ENCODE results near the gene HES2. TPM values are rescaled to one million over a fixed set of nuclear protein-coding genes. Genes with fewer than 3 reads are reported as not detected.
"Not testable (repeated sequence)": the region's sequence is repeated elsewhere in the genome, so short reads cannot be mapped to it uniquely, and the experiment has no call there.

HES2 gene
- total and polyA plus RNA-seq, 2 of the 4 experiments (the other 2 are of a cell fraction), result not detected

GRCh38 chr1:6434186-6434585, 14.5 kb upstream of the HES2 start:
- Histone ChIP-seq H2BK15ac (ENCODE audit: low read depth, low read length) (no peak overlapping the region), H3K4me1 (ENCODE audit: control insufficient read depth, insufficient read depth, low read length) (peaks cover 3% of the 10 kb centered on the region; the same call in 1 of the 2 replicates), H3K4ac (ENCODE audit: low read depth, low read length) (no peak overlapping the region), H3K9ac (ENCODE audit: low read depth, low read length) (no peak overlapping the region), H3K9me1 (ENCODE audit: insufficient read depth, low read length) (no peaks in the 10 kb centered on the region), H3K23ac (ENCODE audit: low read depth, low read length) (no peak overlapping the region), H3K18ac (ENCODE audit: low read depth, low read length) (no peak overlapping the region), H4K91ac (ENCODE audit: insufficient read depth, low read depth, low read length) (no peak overlapping the region), H3K27me3 (ENCODE audit: control insufficient read depth, insufficient read depth, low read length) (peaks cover 45% of the 10 kb centered on the region), H4K8ac (ENCODE audit: low read depth in 2 of 2, low read length in 2 of 2) (no peak overlapping the region), H3K79me1 (ENCODE audit: low read depth in 1 of 2, low read length in 2 of 2) (no peaks in the 10 kb centered on the region), H2BK20ac (ENCODE audit: low read depth, low read length) (no peak overlapping the region), H2BK5ac (ENCODE audit: low read depth, low read length, poor library complexity, severe bottlenecking) (no peak overlapping the region), H3K4me2 (ENCODE audit: low read depth, low read length) (no peak overlapping the region), H2AK9ac (replicated peaks; ENCODE audit: low read depth, low read length, poor library complexity) (no peak overlapping the region), H3K4me3 (ENCODE audit: insufficient read depth, low read depth, low read length) (no peak overlapping the region), H4K5ac (ENCODE audit: low read depth, low read length) (no peak overlapping the region), H3K27ac (ENCODE audit: insufficient read depth, low read length) (no peak overlapping the region), H2AK5ac (ENCODE audit: low read depth, low read length) (no peak overlapping the region), H3K14ac (replicated peaks; ENCODE audit: low read depth, low read length) (no peak overlapping the region), H3K9me3 (ENCODE audit: control insufficient read depth, insufficient read depth, low read length) (no peaks in the 10 kb centered on the region), H2BK120ac (ENCODE audit: low read depth, low read length) (no peak overlapping the region), H3K56ac (ENCODE audit: extremely low read depth, insufficient read depth, low read length) (no peak overlapping the region), H3K36me3 (ENCODE audit: control insufficient read depth, insufficient read depth, low read length) (no peaks in the 10 kb centered on the region), H2AFZ (replicated peaks; ENCODE audit: low read length, poor library complexity) (no peak overlapping the region), H4K20me1 (ENCODE audit: insufficient read depth, low read length) (no peaks in the 10 kb centered on the region; the same call in 1 of the 2 replicates)
- DNase-seq (no peak), ATAC-seq (ENCODE audit: low read depth) (no peak)
- dilution Hi-C loops (cut with HindIII; ENCODE audit: low sequenced_read_pairs, unreplicated experiment) (no loop called here), in situ Hi-C loops (cut with MboI; ENCODE audit: low sequenced_read_pairs) (no loop called here), intact Hi-C loops (cut with micrococcal nuclease) (no loop called here)
- ChIA-PET POLR2A (ENCODE audit: unreplicated experiment) (no interaction called here), CTCF (no interaction called here)
- no TSS peak for BruUV-seq (replicated peaks)
- 20% methylated on average over 2 of the region's 5 CpGs; no CpG with 5 or more reads in 1 of the 2 experiments for WGBS, 2 experiments (ENCODE audit: extremely low coverage in 2 of 2, insufficient read length in 1 of 2)
- TF ChIP-seq RFX5 (IDR thresholded peaks at IDR 0.05; ENCODE audit: low read depth, low read length) (no peak), MAZ (IDR thresholded peaks at IDR 0.05; ENCODE audit: borderline replicate concordance, low read depth, low read length) (no peak), POLR2A (IDR thresholded peaks at IDR 0.05; ENCODE audit: low read depth, low read length) (no peak), CEBPB (IDR thresholded peaks at IDR 0.05; ENCODE audit: low read depth, low read length) (no peak), BHLHE40 (IDR thresholded peaks at IDR 0.05; ENCODE audit: low read depth, low read length) (no peak), RAD21 (IDR thresholded peaks at IDR 0.05; ENCODE audit: low read length) (no peak), SMC3 (IDR thresholded peaks at IDR 0.05; ENCODE audit: low read depth, low read length) (no peak), MXI1 (IDR thresholded peaks at IDR 0.05; ENCODE audit: borderline replicate concordance, low read depth, low read length) (no peak), CHD1 (IDR thresholded peaks at IDR 0.05; ENCODE audit: low read depth, low read length) (no peak)

GRCh38 chr1:6431645-6432579, 12.2 kb upstream of the HES2 start:
- H2AK9ac ChIP-seq (replicated peaks; ENCODE audit: low read depth, low read length, poor library complexity); H3K9ac ChIP-seq (ENCODE audit: low read depth, low read length); H4K20me1 ChIP-seq (ENCODE audit: insufficient read depth, low read length); CTCF ChIA-PET; H3K36me3 ChIP-seq (ENCODE audit: control insufficient read depth, insufficient read depth, low read length); H3K23ac ChIP-seq (ENCODE audit: low read depth, low read length); dilution Hi-C loops (cut with HindIII; ENCODE audit: low sequenced_read_pairs, unreplicated experiment); H3K14ac ChIP-seq (replicated peaks; ENCODE audit: low read depth, low read length); intact Hi-C loops (cut with micrococcal nuclease); H2BK15ac ChIP-seq (ENCODE audit: low read depth, low read length); H2BK5ac ChIP-seq (ENCODE audit: low read depth, low read length, poor library complexity, severe bottlenecking); H3K56ac ChIP-seq (ENCODE audit: extremely low read depth, insufficient read depth, low read length); H3K9me1 ChIP-seq (ENCODE audit: insufficient read depth, low read length); DNase-seq; H4K91ac ChIP-seq (ENCODE audit: insufficient read depth, low read depth, low read length); ATAC-seq (ENCODE audit: low read depth); H3K4me1 ChIP-seq (ENCODE audit: control insufficient read depth, insufficient read depth, low read length); H3K4me3 ChIP-seq (ENCODE audit: insufficient read depth, low read depth, low read length); H3K79me1 ChIP-seq (ENCODE audit: low read depth in 1 of 2, low read length in 2 of 2); H3K4ac ChIP-seq (ENCODE audit: low read depth, low read length); BruUV-seq (replicated peaks); H3K9me3 ChIP-seq (ENCODE audit: control insufficient read depth, insufficient read depth, low read length); POLR2A ChIA-PET (ENCODE audit: unreplicated experiment); H2BK120ac ChIP-seq (ENCODE audit: low read depth, low read length); H4K8ac ChIP-seq (ENCODE audit: low read depth in 2 of 2, low read length in 2 of 2); H3K27ac ChIP-seq (ENCODE audit: insufficient read depth, low read length); H2BK20ac ChIP-seq (ENCODE audit: low read depth, low read length); H4K5ac ChIP-seq (ENCODE audit: low read depth, low read length); in situ Hi-C loops (cut with MboI; ENCODE audit: low sequenced_read_pairs); H2AK5ac ChIP-seq (ENCODE audit: low read depth, low read length); H3K18ac ChIP-seq (ENCODE audit: low read depth, low read length); H3K4me2 ChIP-seq (ENCODE audit: low read depth, low read length); H2AFZ ChIP-seq (replicated peaks; ENCODE audit: low read length, poor library complexity): not testable (repeated sequence)
- H3K27me3 ChIP-seq (ENCODE audit: control insufficient read depth, insufficient read depth, low read length), result peaks cover 60% of the 10 kb centered on the region
- 63% methylated on average over 2 of the region's 13 CpGs; no CpG with 5 or more reads in 1 of the 2 experiments for WGBS, 2 experiments (ENCODE audit: extremely low coverage in 2 of 2, insufficient read length in 1 of 2)
